Ascending aorta (tissue), 2 donors: ENCODE data around the gene INTS3. TPM values are rescaled to one million over a fixed set of nuclear protein-coding genes. Genes with fewer than 3 reads are reported as not detected.

Experiments used
- DNase-seq, 2 donors: peaks; one replicate each; pipeline ENCODE4 v3.0.0-alpha.2; 2019; ENCODE audit warnings: low spot score in 2 of 2
- H3K27ac ChIP-seq, 2 donors: fragments of 200-600 bp; sonication (generic); one replicate each; pipeline ENCODE4 v1.5.1; 2016 to 2017; ENCODE audit warnings: mild to moderate bottlenecking in 1 of 2
- H3K27me3 ChIP-seq: fragments of 200-600 bp; sonication (generic); one replicate; pipeline ENCODE4 v1.5.1; 2017
- H3K36me3 ChIP-seq, 2 donors: fragments of 200-600 bp; sonication (generic); one replicate each; pipeline ENCODE4 v1.5.1; 2016
- H3K4me1 ChIP-seq, 2 donors: fragments of 200-600 bp; sonication (generic); one replicate each; pipeline ENCODE4 v1.5.1; 2016 to 2017; ENCODE audit warnings: mild to moderate bottlenecking in 1 of 2
- H3K4me3 ChIP-seq, 2 donors: fragments of 200-600 bp; sonication (generic); one replicate each; pipeline ENCODE4 v1.5.1; 2016 to 2017; ENCODE audit warnings: mild to moderate bottlenecking in 1 of 2
- H3K9me3 ChIP-seq, 2 donors: fragments of 200-600 bp; sonication (generic); one replicate each; pipeline ENCODE4 v1.5.1; 2016
- CTCF ChIP-seq, 3 experiments: fragments of 200-600 bp in 2 of 3; fragments of 450-650 bp in 1 of 3; sonication (generic) in 2 of 3; IDR thresholded peaks; one replicate each; pipeline ENCODE4 v1.5.1; 2016 to 2019; ENCODE audit warnings: antibody characterized with exemption in 3 of 3, mild to moderate bottlenecking in 1 of 3, moderate library complexity in 1 of 3
- intact Hi-C: fragments of 100-400 bp; cut with DNase I; formaldehyde crosslinking; loops from one replicate; pipeline ENCODE4 v1.15.1; 2023
- total RNA-seq: library from RNA; depleted of rRNA; stranded (reverse); fragments of >200 nt; gene quantifications from one replicate; pipeline ENCODE4 v1.1.0, GENCODE V29; 2016

INTS3 gene
- total RNA-seq, 1 donor from 2014 or later = 55.9 TPM

- intact Hi-C loops = loop anchor here (5.0 kb wide), 1 partner anchor 143 kb away; the partner anchor contains the start of gene DENND4B
- no peak for DNase-seq
- H3K27me3 ChIP-seq = no peaks in the 10 kb centered on the region
- H3K9me3 ChIP-seq = no peaks in the 10 kb centered on the region
- H3K4me1 ChIP-seq = no peaks in the 10 kb centered on the region
- no peak for TF ChIP-seq CTCF (IDR thresholded peaks at IDR 0.05)
- no peak overlapping the region for H3K4me3 ChIP-seq
- H3K36me3 ChIP-seq = peaks cover 21 to 22% of the 10 kb centered on the region in 2 donors
- peak overlapping the region; percentile 16 to 37 for H3K27ac ChIP-seq
Observed at GRCh38 chr1:153804112-153804511, 76.3 kb downstream of the INTS3 start.

GRCh38 chr1:153805042-153805745 is 77.3 kb downstream of the INTS3 start:
- H3K36me3 ChIP-seq = peaks cover 31 to 32% of the 10 kb centered on the region in 2 donors
- no peaks in the 10 kb centered on the region for H3K4me1 ChIP-seq
- TF ChIP-seq CTCF (IDR thresholded peaks at IDR 0.05) = no peak
- no peaks in the 10 kb centered on the region for H3K27me3 ChIP-seq
- H3K4me3 ChIP-seq = no peak overlapping the region
- DNase-seq = peak; percentile 52 to 84
- H3K27ac ChIP-seq = peak overlapping the region; percentile 47 to 51
- intact Hi-C loops = no loop called here
- H3K9me3 ChIP-seq = no peaks in the 10 kb centered on the region

- intact Hi-C loops = no loop called here
- Histone ChIP-seq H3K36me3 (peaks cover 40 to 41% of the 10 kb centered on the region in 2 donors), H3K9me3 (no peaks in the 10 kb centered on the region), H3K4me3 (no peak overlapping the region), H3K27ac (peak overlapping the region; percentile 47 to 51), H3K27me3 (no peaks in the 10 kb centered on the region), H3K4me1 (no peaks in the 10 kb centered on the region)
- no peak for DNase-seq
- TF ChIP-seq CTCF (IDR thresholded peaks at IDR 0.05) = no peak
Observed at GRCh38 chr1:153805886-153806719, 78.3 kb downstream of the INTS3 start.

GRCh38 chr1:153816283-153816889 is 88.5 kb downstream of the INTS3 start:
- H3K36me3 ChIP-seq = peaks cover 58 to 75% of the 10 kb centered on the region in 2 donors

More at GRCh38 chr1:153816283-153816889, 88.5 kb downstream of the INTS3 start:
- intact Hi-C loops = no loop called here
- no peak for TF ChIP-seq CTCF (IDR thresholded peaks at IDR 0.05)
- H3K9me3 ChIP-seq = no peaks in the 10 kb centered on the region
- DNase-seq = no peak
- H3K27me3 ChIP-seq = no peaks in the 10 kb centered on the region
- H3K4me3 ChIP-seq = no peak overlapping the region
- H3K27ac ChIP-seq = peak overlapping the region; percentile 11 to 16
- H3K4me1 ChIP-seq = no peaks in the 10 kb centered on the region
